Stimulated activated CD4-positive, alpha-beta T cell treated with anti-CD3 and anti-CD28 coated beads, Interleukin-4, amount 100 ng/mL, for 4 hours (primary cell): ENCODE measurements around the gene UBL7.

ENCODE experiments used
- DNase-seq, 2 experiments: peaks; one replicate each; pipeline ENCODE4 v3.0.0-alpha.2; 2020

UBL7 gene

GRCh38 chr15:74406517-74406916, 54.4 kb downstream of the UBL7 start:
- DNase-seq: no peak

- DNase-seq: no peak
These were observed 55.1 kb downstream of the UBL7 start for GRCh38 chr15:74405823-74406222.

GRCh38 chr15:74403991-74404563, 56.9 kb downstream of the UBL7 start:
- no peak for DNase-seq

- no peak for DNase-seq
These were observed 57.4 kb downstream of the UBL7 start for GRCh38 chr15:74403588-74403919.

- DNase-seq: peak; percentile 71 to 88
These were observed 57.9 kb downstream of the UBL7 start for GRCh38 chr15:74402873-74403587.

GRCh38 chr15:74402337-74402841, 58.6 kb downstream of the UBL7 start:
- DNase-seq: no peak

GRCh38 chr15:74400915-74401757, 59.8 kb downstream of the UBL7 start:
- DNase-seq: peak in 1 of 2 experiments; percentile 39

- peak in 1 of 2 experiments; percentile 50 for DNase-seq
These were observed 60.6 kb downstream of the UBL7 start for GRCh38 chr15:74400313-74400860.

GRCh38 chr15:74399511-74400312, 61.2 kb downstream of the UBL7 start:
- peak; percentile 47 to 76 for DNase-seq

GRCh38 chr15:74399100-74399499, 61.9 kb downstream of the UBL7 start:
- no peak for DNase-seq

- no peak for DNase-seq
These were observed 62.8 kb downstream of the UBL7 start for GRCh38 chr15:74398183-74398582.

- DNase-seq: no peak
These were observed 63.5 kb downstream of the UBL7 start for GRCh38 chr15:74397239-74398068.

- peak; percentile 51 to 82 for DNase-seq
These were observed 64.3 kb downstream of the UBL7 start for GRCh38 chr15:74396445-74397238.

- DNase-seq: no peak
These were observed 64.9 kb downstream of the UBL7 start for GRCh38 chr15:74396146-74396438.
